D721Med (cell line): Measurements from ENCODE around the gene OSTN.
"Not testable (repeated sequence)": the region's sequence is repeated elsewhere in the genome, so short reads cannot be mapped to it uniquely, and the experiment has no call there.

Experiments
- DNase-seq: peaks from one replicate; pipeline ENCODE4 v3.0.0; 2011; ENCODE audit warnings: low spot score; ENCODE audit not compliant: insufficient read length
- FAIRE-seq: peaks from 2 replicates; lab custom pipeline; 2011; peaks lifted over from hg19 to GRCh38; lab: Jason Lieb, UNC
- CTCF ChIP-seq: IDR thresholded peaks from 2 replicates; pipeline ENCODE4 v1.5.1; 2012; ENCODE audit warnings: mild to moderate bottlenecking, control low read depth; ENCODE audit not compliant: insufficient read depth; ENCODE audit errors: missing control alignments

Gene OSTN

GRCh38 chr3:191239407-191240031, 40.5 kb downstream of the OSTN start:
- FAIRE-seq, result peak; percentile 80
- TF ChIP-seq CTCF, result no peak
- DNase-seq, result no peak

- FAIRE-seq (no peak), DNase-seq (no peak)
- no peak for TF ChIP-seq CTCF
Observed at GRCh38 chr3:191240486-191240885, 41.4 kb downstream of the OSTN start.

GRCh38 chr3:191244242-191244867, 45.3 kb downstream of the OSTN start:
- DNase-seq (no peak), FAIRE-seq (no peak)
- TF ChIP-seq CTCF, result peak; percentile 33

GRCh38 chr3:191246034-191246433, 47.0 kb downstream of the OSTN start:
- FAIRE-seq, DNase-seq: not testable (repeated sequence)

- FAIRE-seq, result peak; percentile 73
- DNase-seq, result no peak
- no peak for TF ChIP-seq CTCF
Observed at GRCh38 chr3:191246630-191247029, 47.6 kb downstream of the OSTN start.

GRCh38 chr3:191253089-191253799, 54.2 kb downstream of the OSTN start:
- no peak for FAIRE-seq
- no peak for TF ChIP-seq CTCF
- no peak for DNase-seq

GRCh38 chr3:191254098-191254873, 55.2 kb downstream of the OSTN start:
- FAIRE-seq (no peak), DNase-seq (no peak)
- no peak for TF ChIP-seq CTCF
